ENCODE results near the gene SEMA4G.

The SEMA4G gene

DNA sequence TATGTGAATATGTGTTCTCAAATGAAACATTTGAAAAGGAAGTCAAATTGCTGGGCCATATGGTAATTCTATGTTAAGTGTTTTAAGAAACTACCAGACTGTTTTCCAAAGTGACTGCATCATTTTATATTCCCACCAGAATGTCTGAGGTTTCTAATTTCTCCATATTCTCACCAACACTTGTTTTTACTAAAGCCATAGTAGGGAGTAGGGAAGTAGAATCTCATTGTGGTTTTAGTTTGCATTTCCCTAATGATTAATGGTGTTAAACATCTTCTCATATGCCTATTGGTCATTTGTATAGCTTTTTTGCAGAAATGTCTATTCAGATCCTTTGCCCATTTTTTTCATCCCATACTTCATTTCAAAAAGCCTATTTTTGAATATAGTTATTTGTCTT is 9.1 kb upstream of the SEMA4G start:
- Histone ChIP-seq H3K4me1 (no peaks in the 10 kb centered on the region), H3K36me3 (peaks cover 17% of the 10 kb centered on the region), H3K27me3 (no peaks in the 10 kb centered on the region), H3K4me3 (ENCODE audit: low read depth, low read length) (no peak overlapping the region), H3K9me3 (no peaks in the 10 kb centered on the region)
- no peak for DNase-seq
- TF ChIP-seq, protein P1, sequence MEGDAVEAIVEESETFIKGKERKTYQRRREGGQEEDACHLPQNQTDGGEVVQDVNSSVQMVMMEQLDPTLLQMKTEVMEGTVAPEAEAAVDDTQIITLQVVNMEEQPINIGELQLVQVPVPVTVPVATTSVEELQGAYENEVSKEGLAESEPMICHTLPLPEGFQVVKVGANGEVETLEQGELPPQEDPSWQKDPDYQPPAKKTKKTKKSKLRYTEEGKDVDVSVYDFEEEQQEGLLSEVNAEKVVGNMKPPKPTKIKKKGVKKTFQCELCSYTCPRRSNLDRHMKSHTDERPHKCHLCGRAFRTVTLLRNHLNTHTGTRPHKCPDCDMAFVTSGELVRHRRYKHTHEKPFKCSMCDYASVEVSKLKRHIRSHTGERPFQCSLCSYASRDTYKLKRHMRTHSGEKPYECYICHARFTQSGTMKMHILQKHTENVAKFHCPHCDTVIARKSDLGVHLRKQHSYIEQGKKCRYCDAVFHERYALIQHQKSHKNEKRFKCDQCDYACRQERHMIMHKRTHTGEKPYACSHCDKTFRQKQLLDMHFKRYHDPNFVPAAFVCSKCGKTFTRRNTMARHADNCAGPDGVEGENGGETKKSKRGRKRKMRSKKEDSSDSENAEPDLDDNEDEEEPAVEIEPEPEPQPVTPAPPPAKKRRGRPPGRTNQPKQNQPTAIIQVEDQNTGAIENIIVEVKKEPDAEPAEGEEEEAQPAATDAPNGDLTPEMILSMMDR (IDR thresholded peaks at IDR 0.05; ENCODE audit: low read depth, low read length): no peak

DNA sequence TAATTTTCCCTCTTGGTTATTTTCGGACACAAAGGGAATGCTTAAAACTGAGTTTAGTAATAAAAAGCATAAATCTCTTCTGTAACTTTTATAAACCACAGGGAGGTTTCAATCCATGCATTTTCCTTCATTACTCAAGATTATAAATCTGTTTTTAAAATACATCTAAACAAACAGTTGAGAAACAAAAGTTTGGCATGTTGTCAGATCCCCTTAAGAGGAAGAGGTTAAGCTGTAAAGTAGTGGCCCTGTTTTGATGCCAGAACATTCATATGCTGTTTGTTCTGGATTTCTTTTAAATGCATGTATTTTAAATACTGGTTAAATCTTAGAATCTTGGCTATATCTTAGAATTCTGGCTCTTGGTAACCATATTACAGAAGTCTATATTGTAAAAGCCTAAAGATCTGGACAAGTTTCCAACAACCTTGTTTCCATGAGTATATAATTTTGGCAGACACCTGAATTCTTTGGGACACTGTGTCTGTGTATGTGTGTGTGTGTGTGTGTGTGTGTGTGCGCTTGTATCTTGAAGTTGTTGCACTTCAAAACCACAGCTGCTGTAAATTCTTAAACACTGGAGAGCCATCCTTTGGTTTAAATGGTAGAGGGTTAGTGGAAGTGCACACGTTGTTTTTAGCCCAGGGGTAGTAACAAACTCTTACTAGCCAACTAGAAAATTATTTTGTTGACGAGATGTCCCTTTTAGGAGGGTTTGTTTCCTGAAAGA is 6.8 kb upstream of the SEMA4G start:
- Histone ChIP-seq H3K36me3 (peaks cover 11% of the 10 kb centered on the region), H3K4me1 (no peaks in the 10 kb centered on the region), H3K27me3 (no peaks in the 10 kb centered on the region), H3K9me3 (no peaks in the 10 kb centered on the region), H3K4me3 (ENCODE audit: low read depth, low read length) (no peak overlapping the region)
- no peak for DNase-seq
- TF ChIP-seq, protein P1 (IDR thresholded peaks at IDR 0.05; ENCODE audit: low read depth, low read length): no peak

DNA sequence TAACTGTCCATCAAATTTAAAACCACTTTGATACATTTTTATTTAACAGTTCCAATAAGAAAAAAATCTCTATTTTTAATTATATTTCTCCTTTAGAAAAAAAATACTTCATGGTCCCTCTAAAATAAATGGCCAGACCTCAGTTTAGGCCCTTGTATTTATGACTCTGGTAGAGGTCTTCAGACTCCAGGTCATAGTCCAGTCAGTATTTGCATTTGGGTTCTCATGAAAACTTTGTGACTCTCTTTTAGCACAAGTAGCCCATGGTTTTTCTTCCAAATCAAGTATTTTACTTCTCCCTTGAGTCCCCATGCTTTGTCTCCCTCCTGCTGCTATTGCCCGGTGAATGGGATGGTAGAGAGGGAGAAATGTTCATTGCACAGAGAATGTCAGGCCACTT is 5.5 kb upstream of the SEMA4G start:
- H3K27me3 ChIP-seq: no peaks in the 10 kb centered on the region
- TF ChIP-seq, protein P1 (IDR thresholded peaks at IDR 0.05; ENCODE audit: low read depth, low read length): no peak
- peaks cover 8% of the 10 kb centered on the region for H3K36me3 ChIP-seq
- no peak for DNase-seq
- no peak overlapping the region for H3K4me3 ChIP-seq (ENCODE audit: low read depth, low read length)
- no peaks in the 10 kb centered on the region for H3K9me3 ChIP-seq
- H3K4me1 ChIP-seq: no peaks in the 10 kb centered on the region

DNA sequence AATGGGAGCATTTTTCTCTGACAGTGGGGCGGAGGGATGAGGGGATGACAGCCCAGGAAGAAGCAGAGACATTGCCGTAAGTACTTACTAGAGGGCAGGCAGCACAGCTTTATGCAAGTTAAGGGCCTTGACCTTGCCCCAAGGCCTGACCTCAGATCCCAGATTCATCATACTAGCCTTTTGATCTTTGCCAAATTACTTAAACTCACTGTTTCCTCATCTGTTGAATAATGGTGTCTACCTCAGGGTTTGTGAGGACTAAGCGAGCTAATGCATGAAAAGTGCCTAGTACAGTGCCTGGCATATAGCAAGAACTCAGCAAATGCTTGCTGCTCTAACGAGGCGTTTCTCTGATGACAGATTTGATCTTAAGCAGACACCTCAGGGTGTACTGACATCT is 3.5 kb upstream of the SEMA4G start:
- no peaks in the 10 kb centered on the region for H3K27me3 ChIP-seq

DNA sequence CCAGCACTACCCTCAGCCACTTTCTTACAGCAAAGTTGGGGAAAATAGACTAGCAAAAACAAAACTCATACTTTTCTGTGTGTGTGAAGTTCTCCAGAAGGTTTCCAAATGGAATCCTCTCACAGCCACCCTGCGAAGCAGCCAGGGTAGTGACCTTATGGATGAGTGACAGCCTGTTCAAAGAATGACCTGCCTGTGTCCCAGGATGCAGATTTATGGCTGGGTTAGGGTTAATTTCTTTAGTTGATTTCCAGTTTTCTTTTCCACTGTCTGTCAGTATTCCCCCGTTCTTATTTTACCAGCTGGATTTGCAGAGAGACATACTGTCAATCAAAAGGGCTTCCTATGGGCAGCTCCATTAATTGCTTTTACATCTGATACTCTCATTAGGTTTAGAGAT is 2.4 kb upstream of the SEMA4G start:
- Histone ChIP-seq H3K4me1 (no peaks in the 10 kb centered on the region), H3K9me3 (no peaks in the 10 kb centered on the region), H3K36me3 (no peaks in the 10 kb centered on the region), H3K4me3 (ENCODE audit: low read depth, low read length) (no peak overlapping the region), H3K27me3 (no peaks in the 10 kb centered on the region)
- TF ChIP-seq, protein P1 (IDR thresholded peaks at IDR 0.05; ENCODE audit: low read depth, low read length): no peak
- DNase-seq: no peak

More for the DNA sequence above, 3.5 kb upstream of the SEMA4G start:
- peaks cover 5% of the 10 kb centered on the region; the same call in 1 of the 2 replicates for H3K36me3 ChIP-seq
- TF ChIP-seq, protein P1 (IDR thresholded peaks at IDR 0.05; ENCODE audit: low read depth, low read length): no peak
- no peak overlapping the region for H3K4me3 ChIP-seq (ENCODE audit: low read depth, low read length)
- no peak for DNase-seq
- H3K4me1 ChIP-seq: no peaks in the 10 kb centered on the region
- no peaks in the 10 kb centered on the region for H3K9me3 ChIP-seq

DNA sequence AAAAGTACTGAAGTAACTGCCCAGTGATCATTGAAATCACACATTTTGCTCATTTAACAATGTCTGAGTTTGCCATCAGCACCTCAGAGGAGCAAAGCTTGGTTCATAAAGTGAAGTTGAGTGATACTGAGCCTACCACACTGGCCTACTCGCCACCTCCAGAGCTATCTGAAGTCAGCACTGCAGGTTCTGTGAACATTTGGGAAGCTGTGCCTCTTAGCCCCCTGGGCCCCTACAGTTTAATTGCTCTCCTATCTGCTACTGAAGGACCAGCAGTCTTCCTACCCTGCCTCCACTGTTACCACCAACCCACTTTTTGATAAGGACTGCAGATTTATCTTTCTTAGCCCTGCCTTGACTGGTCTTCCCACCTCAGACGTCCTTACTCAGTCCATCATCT is 2.0 kb upstream of the SEMA4G start:
- Histone ChIP-seq H3K4me3 (ENCODE audit: low read depth, low read length) (no peak overlapping the region), H3K27me3 (no peaks in the 10 kb centered on the region), H3K36me3 (no peaks in the 10 kb centered on the region), H3K9me3 (no peaks in the 10 kb centered on the region), H3K4me1 (no peaks in the 10 kb centered on the region)
- DNase-seq: no peak
- TF ChIP-seq, protein P1 (IDR thresholded peaks at IDR 0.05; ENCODE audit: low read depth, low read length): no peak

All from BE2C (cell line).